NCI-H345 treated with DMSO at 0.1 percent for 48 hours (cell line): ENCODE data around the gene A3GALT2.

Experiments
- DNase-seq: peaks from one replicate; lab custom pipeline; 2025; ENCODE audit not compliant: unreplicated experiment; lab: John Stamatoyannopoulos, UW

A3GALT2 gene

GRCh38 chr1:33332881-33333280 lies 12.0 kb upstream of the A3GALT2 start:
- DNase-seq: no peak

GRCh38 chr1:33332357-33332789 lies 11.5 kb upstream of the A3GALT2 start:
- DNase-seq: no peak

GRCh38 chr1:33331444-33332356 lies 10.8 kb upstream of the A3GALT2 start:
- no peak for DNase-seq

DNA sequence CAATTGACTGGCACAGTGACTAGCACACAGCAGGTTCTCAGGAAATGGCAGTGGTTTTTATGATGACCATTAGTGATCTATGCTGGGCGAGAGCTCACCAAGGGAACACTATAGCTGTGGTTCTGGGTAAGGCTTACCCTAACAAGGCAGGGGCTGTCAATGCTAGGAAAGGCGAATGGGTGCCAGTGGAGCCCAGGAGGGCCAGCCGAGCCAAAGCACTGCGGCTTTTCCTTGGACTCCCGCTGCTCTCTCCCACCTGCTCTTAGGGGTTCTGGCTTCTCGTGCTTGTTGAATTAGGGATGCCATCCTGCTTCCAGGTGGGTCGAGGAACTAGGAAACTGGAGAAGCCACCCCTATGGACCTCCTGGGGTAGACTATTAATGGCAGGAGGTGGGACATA lies 10.0 kb upstream of the A3GALT2 start:
- no peak for DNase-seq

- DNase-seq: no peak
Observed at GRCh38 chr1:33330361-33330890, 9.5 kb upstream of the A3GALT2 start.

DNA sequence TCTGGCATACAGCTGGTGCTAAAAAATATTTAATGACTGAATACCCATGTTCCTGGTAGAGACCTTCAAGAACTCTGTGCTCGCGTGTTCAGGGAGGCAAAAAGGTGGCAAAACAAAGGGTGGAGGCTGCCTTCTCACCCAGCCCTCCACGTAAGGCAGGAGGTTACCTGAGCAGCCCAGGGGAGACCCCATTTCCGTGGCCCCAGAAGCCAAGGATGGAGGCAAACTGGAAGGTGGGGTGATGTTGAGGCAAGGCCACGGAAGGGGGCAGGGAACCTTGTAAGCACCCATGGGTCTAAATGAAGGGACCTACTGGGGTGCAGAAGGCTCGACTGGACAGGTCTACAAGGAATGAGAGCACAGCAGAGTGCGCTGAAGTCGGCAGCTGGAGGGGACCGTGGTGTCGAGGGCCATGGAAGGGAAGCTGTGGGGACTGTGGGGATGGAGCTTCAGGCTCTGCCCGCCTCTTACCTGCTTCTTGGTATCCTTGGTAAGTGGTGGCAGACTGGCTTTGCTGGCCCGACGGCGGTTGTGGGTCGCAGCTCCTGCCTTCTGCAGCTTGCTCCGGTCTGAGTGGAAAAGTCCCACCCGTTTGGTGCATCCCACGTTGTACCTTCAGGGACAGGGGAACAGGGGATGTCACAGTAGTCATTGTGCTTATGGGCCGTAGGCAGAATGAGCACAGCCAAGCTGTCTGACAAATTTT lies 8.9 kb upstream of the A3GALT2 start:
- no peak for DNase-seq

DNA sequence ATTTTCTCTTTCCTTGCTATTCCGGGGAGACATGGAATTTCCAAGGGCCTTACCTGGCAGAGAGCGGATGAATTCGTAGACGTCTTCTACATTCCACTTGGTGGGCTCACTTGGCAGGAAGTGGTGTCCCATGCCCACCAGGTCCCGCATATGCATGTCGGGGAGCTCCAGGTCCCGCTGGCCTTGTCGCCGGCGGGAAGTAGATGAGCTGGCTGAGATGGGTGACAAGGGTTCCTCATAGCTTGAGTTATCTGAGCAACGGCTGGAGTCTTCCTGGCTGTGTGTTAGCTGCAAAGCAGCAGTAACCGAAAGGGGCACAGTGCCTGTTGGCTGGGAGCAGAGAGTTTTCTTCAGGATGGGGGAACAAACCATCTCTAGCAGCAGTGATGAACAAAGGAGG lies 7.9 kb upstream of the A3GALT2 start:
- DNase-seq: no peak

GRCh38 chr1:33327587-33328325 lies 6.9 kb upstream of the A3GALT2 start:
- no peak for DNase-seq

DNA sequence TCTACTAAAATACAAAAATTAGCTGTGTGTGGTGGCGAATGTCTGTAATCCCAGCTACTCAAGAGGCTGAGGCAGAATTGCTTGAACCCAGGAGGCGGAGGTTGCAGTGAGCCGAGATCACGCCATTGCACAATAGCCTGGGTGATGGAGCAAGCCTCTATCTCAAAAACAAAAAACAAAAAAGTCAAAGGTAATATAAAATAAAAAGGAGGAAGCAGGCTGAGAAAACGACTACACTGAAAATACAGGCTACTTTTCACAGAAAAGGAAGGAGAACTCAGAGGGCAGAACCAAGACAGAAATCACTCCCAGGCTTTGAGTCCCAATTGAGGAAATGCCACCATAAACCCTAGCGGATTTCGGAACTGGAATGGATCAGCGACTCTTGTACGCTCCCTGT lies 5.9 kb upstream of the A3GALT2 start:
- no peak for DNase-seq

- DNase-seq: no peak
Observed at GRCh38 chr1:33324677-33325575, 4.0 kb upstream of the A3GALT2 start.

GRCh38 chr1:33323663-33324477 lies 3.0 kb upstream of the A3GALT2 start:
- no peak for DNase-seq

GRCh38 chr1:33322870-33323585 lies 2.1 kb upstream of the A3GALT2 start:
- DNase-seq: no peak

- no peak for DNase-seq
Observed at GRCh38 chr1:33322109-33322508, 1.2 kb upstream of the A3GALT2 start.

DNA sequence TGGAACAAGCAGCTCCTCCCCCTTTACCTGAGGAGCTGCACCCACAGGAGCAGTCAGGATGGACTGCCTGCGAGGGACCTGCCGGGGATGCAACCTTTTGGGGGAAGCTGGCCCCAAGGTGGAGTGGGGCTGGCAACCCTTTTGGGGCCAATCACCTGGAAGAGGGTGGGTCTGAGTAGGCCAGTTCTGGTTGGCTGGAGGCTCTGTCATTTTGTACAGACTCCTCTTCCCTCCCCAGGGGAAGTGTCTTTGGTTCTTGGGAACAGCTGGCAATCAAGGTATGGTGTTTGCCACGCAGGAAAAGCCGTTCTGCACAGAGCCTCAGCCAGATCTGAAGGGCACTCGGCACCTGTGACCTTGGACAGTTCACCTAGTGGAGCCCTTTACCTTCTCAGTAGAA lies 280 bp upstream of the A3GALT2 start:
- no peak for DNase-seq

GRCh38 chr1:33319949-33320618 lies 814 bp downstream of the A3GALT2 start:
- DNase-seq: no peak

DNA sequence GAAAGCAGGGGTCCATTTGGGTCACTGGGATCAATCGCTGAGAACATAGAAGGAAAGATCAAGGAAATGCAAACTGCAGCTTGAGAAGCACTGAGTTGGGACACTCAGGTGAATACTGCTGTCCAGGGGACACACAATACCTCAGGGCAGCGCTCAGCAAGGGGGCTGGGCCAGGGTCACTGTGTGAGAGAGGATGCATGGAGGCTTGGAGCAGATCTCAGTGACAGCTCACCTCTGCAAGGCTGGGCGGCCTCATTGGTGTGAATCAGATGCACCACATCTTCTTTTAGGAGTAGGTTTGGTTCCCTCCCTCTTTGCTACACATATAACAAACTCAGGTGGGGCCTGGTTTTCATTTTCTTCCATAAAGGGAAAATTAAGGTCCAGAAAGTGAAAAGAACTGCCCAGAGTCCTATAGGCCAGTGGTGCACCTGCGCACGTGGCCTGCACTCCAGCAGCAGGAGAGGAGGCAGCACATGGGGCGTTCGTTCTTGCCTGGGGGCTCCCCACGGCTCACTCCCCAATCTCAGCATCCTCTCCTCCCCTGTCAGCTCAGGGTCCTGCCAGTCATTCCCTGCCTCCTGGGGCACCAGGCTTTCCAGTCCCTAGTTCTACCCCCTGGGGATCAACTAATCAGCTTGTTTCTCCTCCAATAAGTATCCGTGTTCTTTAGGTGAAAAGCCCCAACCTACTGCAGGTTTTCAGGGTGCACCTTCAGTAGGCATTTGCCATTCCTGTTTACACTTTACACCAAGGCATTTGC lies 1.5 kb downstream of the A3GALT2 start:
- no peak for DNase-seq

DNA sequence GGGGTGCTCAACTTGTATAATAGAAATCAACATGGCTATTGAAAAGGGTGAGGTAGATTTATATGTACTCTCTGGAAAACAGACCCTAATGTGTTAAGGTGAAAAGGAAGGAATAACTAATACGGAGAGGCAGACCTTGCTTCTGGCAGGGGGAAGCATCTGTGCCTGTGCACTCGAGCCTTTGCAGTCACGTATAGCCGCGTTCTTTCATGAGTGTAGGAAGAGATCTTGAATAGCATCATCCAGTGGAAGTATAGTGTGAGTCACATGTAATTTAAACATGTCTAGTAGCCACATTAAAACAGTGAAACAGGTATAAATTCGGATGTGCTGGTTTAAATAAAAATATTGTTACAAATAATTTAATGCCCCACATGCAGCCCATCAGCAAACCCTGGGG lies 3.0 kb downstream of the A3GALT2 start:
- no peak for DNase-seq

- DNase-seq: no peak
Observed at GRCh38 chr1:33317354-33317753, 3.5 kb downstream of the A3GALT2 start.
